ENCODE data around the gene SEPTIN8.

- TF ChIP-seq CTCF (conservative IDR thresholded peaks at IDR 0.05) = no peak
- no peak for TF ChIP-seq EZH2 (IDR thresholded peaks at IDR 0.05; ENCODE audit: low read depth)
Observed at GRCh38 chr5:132808866-132809265, 31.8 kb upstream of the SEPTIN8 start.

All from PC-9 (cell line).